Gastrocnemius medialis (tissue), 4 donors: ENCODE results near the gene FEM1B. TPM values are rescaled to one million over a fixed set of nuclear protein-coding genes. Genes with fewer than 3 reads are reported as not detected.

ENCODE experiments used
- ATAC-seq, 2 donors: fragments of 150-250 bp; one replicate each; pipeline ENCODE4 v1.9.1; 2016
- DNase-seq, 2 donors: peaks; one replicate each; pipeline ENCODE4 v3.0.0-alpha.2; 2019
- H3K27ac ChIP-seq, 4 donors: fragments of 200-600 bp; sonication (generic); 1 replicate in 1 of 4; 2 replicates in 3 of 4; pipeline ENCODE4 v1.5.1; 2016 to 2018; ENCODE audit warnings: mild to moderate bottlenecking in 2 of 4, moderate library complexity in 1 of 4
- H3K27me3 ChIP-seq, 3 donors: fragments of 200-600 bp; sonication (generic) in 2 of 3; 1 replicate in 1 of 3; 2 replicates in 2 of 3; pipeline versions ENCODE4 v1.5.1 to v1.6.0; 2016 to 2019; ENCODE audit warnings: mild to moderate bottlenecking in 1 of 3, moderate library complexity in 1 of 3
- H3K36me3 ChIP-seq, 2 donors: fragments of 200-600 bp; sonication (generic) in 1 of 2; one replicate each; pipeline ENCODE4 v1.5.1; 2017 to 2018
- H3K4me1 ChIP-seq, 2 donors: fragments of 200-600 bp; sonication (generic) in 1 of 2; one replicate each; pipeline ENCODE4 v1.5.1; 2016 to 2017; ENCODE audit warnings: mild to moderate bottlenecking in 2 of 2
- H3K4me3 ChIP-seq, 4 donors: fragments of 200-600 bp; sonication (generic) in 3 of 4; 1 replicate in 1 of 4; 2 replicates in 3 of 4; pipeline ENCODE4 v1.5.1; 2016 to 2019; ENCODE audit warnings: mild to moderate bottlenecking in 2 of 4
- H3K9me3 ChIP-seq, 3 donors: fragments of 200-600 bp; sonication (generic) in 2 of 3; 1 replicate in 1 of 3; 2 replicates in 2 of 3; pipeline ENCODE4 v1.5.1; 2016 to 2019
- CTCF ChIP-seq, 5 experiments: fragments of 450-650 bp in 3 of 5; fragments of 200-600 bp in 2 of 5; sonication (generic) in 2 of 5; IDR thresholded peaks in 4 of 5; conservative IDR thresholded peaks in 1 of 5; 1 replicate in 4 of 5; 2 replicates in 1 of 5; pipeline ENCODE4 v1.5.1; 2016 to 2019; ENCODE audit warnings: antibody characterized with exemption in 5 of 5, mild to moderate bottlenecking in 3 of 5, moderate library complexity in 3 of 5
- POLR2A ChIP-seq, 2 donors: fragments of 450-650 bp; IDR thresholded peaks; one replicate each; pipeline ENCODE4 v1.6.1; 2017; ENCODE audit warnings: antibody characterized with exemption in 2 of 2, mild to moderate bottlenecking in 2 of 2, moderate library complexity in 2 of 2
- in situ Hi-C, 4 donors: fragments of 200-750 bp; cut with MboI; loops; one replicate each; pipeline versions ENCODE4 v1.15.0 to v1.8.0; 2017; ENCODE audit warnings: low sequenced_read_pairs in 4 of 4
- intact Hi-C: fragments of 100-400 bp; cut with DNase I; formaldehyde crosslinking; loops from one replicate; pipeline ENCODE4 v1.15.1; 2023; ENCODE audit warnings: low total_unique reads
- total RNA-seq, 4 donors: library from RNA; depleted of rRNA; stranded (reverse); fragments of >200 nt; gene quantifications; one replicate each; pipeline versions ENCODE4 v1.1.0 to v1.2.3, GENCODE V29; 2016

The FEM1B gene
- total RNA-seq: 100 to 1,000 TPM in 3 of 4 donors, 10 to 100 TPM in 1; 80.8 to 158 (median 124) TPM

GRCh38 chr15:68277603-68278344 is at the start of gene FEM1B:
FEM1B (plus strand) TSS chr15:68277745; CDS start chr15:68278418, 673 bp downstream.
- in situ Hi-C loops: no loop called here
- Histone ChIP-seq H3K4me3 (peak within 1 kb of the TSS; percentile 73 to 97 (median 81)), H3K27me3 (no peaks in the 10 kb centered on the region), H3K9me3 (no peaks in the 10 kb centered on the region), H3K27ac (peak within 1 kb of the TSS; percentile 97 to 100 (median 99)), H3K36me3 (peaks cover 0 to 4% of the 10 kb centered on the region in 2 donors), H3K4me1 (peaks cover 58 to 76% of the 10 kb centered on the region in 2 donors)
- TF ChIP-seq CTCF (IDR thresholded peaks at IDR 0.05 in 4 of 5, conservative IDR thresholded peaks at IDR 0.05 in 1 of 5) (peak in 2 of 5 experiments; percentile 40 to 42), POLR2A (IDR thresholded peaks at IDR 0.05) (peak; percentile 94 to 96)
- ATAC-seq (peak; percentile 60 to 68), DNase-seq (peak; percentile 90 to 92)
- intact Hi-C loops: loop anchor here (10.0 kb wide), 4 partner anchors 537 to 1203 kb away; partner anchors contain the start of gene RPLP1

GRCh38 chr15:68228143-68228970 is 49.2 kb upstream of the FEM1B start:
- in situ Hi-C loops: no loop called here
- H3K9me3 ChIP-seq: no peaks in the 10 kb centered on the region
- DNase-seq: no peak
- intact Hi-C loops: loop anchor here (5.0 kb wide), 1 partner anchor 41 kb away; no protein-coding TSS in a partner anchor
- TF ChIP-seq CTCF (IDR thresholded peaks at IDR 0.05 in 4 of 5, conservative IDR thresholded peaks at IDR 0.05 in 1 of 5) (no peak), POLR2A (IDR thresholded peaks at IDR 0.05) (no peak)
- no peaks in the 10 kb centered on the region for H3K36me3 ChIP-seq
- H3K4me1 ChIP-seq: peaks cover 4 to 12% of the 10 kb centered on the region in 2 donors
- no peak for ATAC-seq
- H3K27me3 ChIP-seq: no peaks in the 10 kb centered on the region
- peak overlapping the region; percentile 65 to 95 (median 80) for H3K4me3 ChIP-seq
- peak overlapping the region; percentile 83 to 94 (median 88) for H3K27ac ChIP-seq

- Histone ChIP-seq H3K9me3 (no peaks in the 10 kb centered on the region), H3K27ac (peak overlapping the region; percentile 83 to 94 (median 88)), H3K36me3 (no peaks in the 10 kb centered on the region), H3K4me3 (peak overlapping the region; percentile 65 to 95 (median 80)), H3K27me3 (no peaks in the 10 kb centered on the region), H3K4me1 (peaks cover 4 to 12% of the 10 kb centered on the region in 2 donors)
- in situ Hi-C loops: no loop called here
- TF ChIP-seq POLR2A (IDR thresholded peaks at IDR 0.05) (no peak), CTCF (IDR thresholded peaks at IDR 0.05 in 4 of 5, conservative IDR thresholded peaks at IDR 0.05 in 1 of 5) (no peak)
- no peak for DNase-seq
- intact Hi-C loops: loop anchor here (5.0 kb wide), 1 partner anchor 42 kb away; no protein-coding TSS in a partner anchor
- ATAC-seq: peak; percentile 1
These were observed 48.6 kb upstream of the FEM1B start for GRCh38 chr15:68228971-68229385.

GRCh38 chr15:68229386-68230156 is 48.0 kb upstream of the FEM1B start, which contains the start of gene CLN6:
CLN6 (minus strand) TSS chr15:68229728; CDS start chr15:68229584, 144 bp downstream.
- Histone ChIP-seq H3K27me3 (no peaks in the 10 kb centered on the region), H3K4me1 (peaks cover 4 to 12% of the 10 kb centered on the region in 2 donors), H3K36me3 (no peaks in the 10 kb centered on the region), H3K4me3 (peak within 1 kb of the TSS; percentile 65 to 95 (median 80)), H3K9me3 (no peaks in the 10 kb centered on the region), H3K27ac (peak within 1 kb of the TSS; percentile 83 to 94 (median 88))
- TF ChIP-seq POLR2A (IDR thresholded peaks at IDR 0.05) (peak; percentile 68 to 79), CTCF (IDR thresholded peaks at IDR 0.05 in 4 of 5, conservative IDR thresholded peaks at IDR 0.05 in 1 of 5) (peak in 1 of 5 experiments; percentile 37)
- ATAC-seq (peak; percentile 90 to 93), DNase-seq (peak; percentile 70 to 74)
- intact Hi-C loops (loop anchor here (5.0 kb wide), 1 partner anchor 42 kb away; no protein-coding TSS in a partner anchor), in situ Hi-C loops (no loop called here)
